Measurements from ENCODE around the gene ZNF544.

ZNF544 gene

GRCh38 chr19:58228585-58229254 lies at the start of gene ZNF544:
Gene ZNF544, plus strand, starts transcription at chr19:58228914. Its CDS starts 15,110 bp downstream, at chr19:58244024.
- DNase-seq (ENCODE audit: low read depth in 2 of 2), result peak; percentile 62 to 68

DNA sequence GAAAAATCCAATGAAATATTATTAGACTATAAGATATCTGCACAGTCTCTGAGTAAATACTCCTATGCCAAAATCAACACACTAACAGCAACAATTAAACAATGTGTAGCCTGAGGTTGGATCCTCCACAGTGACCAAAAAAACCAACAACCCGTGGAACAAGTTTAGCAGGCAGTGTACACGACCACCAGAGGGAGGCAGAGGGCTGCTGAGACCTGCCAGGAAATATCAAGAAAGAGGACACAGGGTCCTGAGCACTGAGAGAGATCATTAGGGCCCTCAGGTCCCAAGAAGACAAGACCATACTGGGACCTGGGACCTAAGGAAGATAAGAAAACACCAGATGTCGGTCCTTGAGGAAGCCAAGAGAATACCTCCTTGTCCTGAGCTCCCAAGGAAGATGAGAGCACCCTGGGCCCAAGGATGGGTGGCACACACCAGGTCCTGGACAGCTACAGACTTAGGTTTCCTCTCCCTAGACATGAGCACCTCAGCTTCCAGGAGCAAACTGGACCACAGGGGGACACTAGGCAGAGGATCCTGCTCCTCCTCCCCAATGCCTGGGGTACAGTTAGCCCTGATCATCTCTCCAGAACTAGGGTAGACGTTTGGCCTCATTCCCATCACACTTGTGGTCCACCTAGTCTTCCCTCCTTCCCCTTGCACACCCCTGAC lies 46.7 kb upstream of the ZNF544 start:
- peak; percentile 20 to 36 for DNase-seq (ENCODE audit: low read depth in 2 of 2)

DNA sequence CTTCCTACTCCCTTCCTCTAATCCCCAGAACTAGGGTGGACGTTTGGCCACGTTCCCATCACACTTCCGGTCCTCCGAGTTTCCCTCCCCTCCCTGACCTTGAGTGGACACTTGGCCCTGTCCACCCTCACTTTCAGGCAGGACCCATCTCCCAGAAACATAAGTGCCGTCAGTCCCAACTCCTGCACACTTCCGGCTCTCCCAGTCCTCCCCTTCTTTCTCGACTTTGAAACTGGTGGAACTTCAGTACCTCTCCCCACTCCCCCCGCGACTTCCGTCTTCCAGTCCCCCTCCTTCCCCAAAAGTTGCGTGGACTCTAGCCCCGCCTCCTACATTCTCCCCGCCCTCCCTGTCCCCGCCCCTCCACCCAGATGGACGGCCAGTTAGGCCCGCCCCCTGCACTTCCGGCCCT lies 46.1 kb upstream of the ZNF544 start:
- DNase-seq (ENCODE audit: low read depth in 2 of 2), result peak; percentile 69 to 78

GRCh38 chr19:58182989-58183816 lies 45.5 kb upstream of the ZNF544 start, which contains the start of gene ZNF274:
Gene ZNF274, plus strand, starts transcription at chr19:58183061. Its CDS starts 905 bp downstream, at chr19:58183966.
- peak; percentile 89 for DNase-seq (ENCODE audit: low read depth in 2 of 2)

DNA sequence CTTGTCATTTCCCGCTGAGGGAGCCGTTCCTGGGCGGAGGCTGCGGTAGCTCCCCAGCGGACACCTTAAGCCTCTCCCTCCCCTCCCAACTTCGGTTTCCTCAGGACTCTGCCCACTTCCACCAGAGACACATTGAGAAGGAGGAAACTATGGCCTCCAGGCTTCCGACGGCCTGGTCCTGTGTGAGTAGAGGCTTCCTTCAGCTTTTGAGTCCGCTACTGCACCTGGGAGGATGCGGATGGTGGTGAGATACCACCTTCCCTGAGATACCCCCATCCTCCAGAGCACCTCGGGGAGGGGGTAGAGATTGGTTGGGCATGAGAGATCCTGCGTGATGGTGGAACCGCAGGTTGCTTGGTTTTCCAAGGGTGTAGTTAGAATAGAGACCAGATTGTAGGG lies 44.9 kb upstream of the ZNF544 start:
- no peak for DNase-seq (ENCODE audit: low read depth in 2 of 2)

DNA sequence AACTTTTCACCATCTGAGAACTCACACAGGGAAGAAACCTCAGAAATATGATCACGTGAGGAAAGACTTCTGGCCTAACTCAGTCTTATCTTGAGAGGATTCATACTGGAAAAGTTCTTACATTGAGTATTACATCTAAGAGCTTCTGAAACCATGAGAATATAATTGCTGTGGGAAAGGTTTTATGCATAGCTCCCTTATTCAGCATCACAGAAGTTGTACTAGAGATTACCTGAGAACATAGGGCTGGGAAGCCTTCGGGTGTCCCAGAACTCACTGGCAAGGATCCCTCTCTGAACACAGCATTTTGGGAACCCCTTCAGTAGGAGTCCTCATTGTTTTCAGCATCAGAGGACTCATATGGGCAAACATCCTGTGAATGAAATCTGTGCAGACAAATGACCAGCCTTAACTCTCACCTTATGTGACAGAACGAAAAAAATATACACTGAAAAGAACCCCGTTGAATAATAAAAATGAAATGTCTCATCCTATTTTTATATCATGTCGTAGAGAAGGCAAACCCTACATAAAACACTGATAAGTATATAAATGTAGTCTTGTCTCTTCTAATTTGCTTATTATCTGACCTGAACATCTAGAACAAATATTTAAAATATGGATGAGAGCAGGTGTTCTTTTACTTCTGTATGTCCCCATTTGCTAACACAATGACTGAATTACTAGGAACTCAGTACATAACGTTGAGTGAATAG lies 31.7 kb upstream of the ZNF544 start:
- no peak for DNase-seq (ENCODE audit: low read depth in 2 of 2)

GRCh38 chr19:58203814-58204475 lies 24.8 kb upstream of the ZNF544 start:
- no peak for DNase-seq (ENCODE audit: low read depth in 2 of 2)

DNA sequence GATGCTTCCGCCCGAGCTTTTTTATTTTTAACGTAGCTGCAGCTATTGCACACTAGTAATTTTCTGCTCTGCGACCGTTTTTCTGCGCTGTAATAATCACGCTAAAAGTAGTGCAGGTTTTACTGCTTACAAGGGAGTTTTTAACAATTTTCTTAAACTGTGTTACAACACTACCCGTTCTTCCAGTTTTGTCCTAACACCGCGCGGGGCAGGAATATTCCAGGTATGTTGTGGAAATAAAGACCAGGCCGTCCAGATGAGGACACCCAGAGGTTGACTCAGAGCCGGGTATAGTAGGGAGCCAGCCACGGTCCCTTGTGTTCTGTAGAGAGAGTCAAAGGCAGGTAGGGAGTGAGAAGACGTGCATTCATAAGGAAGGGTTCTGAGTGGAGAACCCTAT lies 24.1 kb upstream of the ZNF544 start:
- DNase-seq (ENCODE audit: low read depth in 2 of 2), result no peak

DNA sequence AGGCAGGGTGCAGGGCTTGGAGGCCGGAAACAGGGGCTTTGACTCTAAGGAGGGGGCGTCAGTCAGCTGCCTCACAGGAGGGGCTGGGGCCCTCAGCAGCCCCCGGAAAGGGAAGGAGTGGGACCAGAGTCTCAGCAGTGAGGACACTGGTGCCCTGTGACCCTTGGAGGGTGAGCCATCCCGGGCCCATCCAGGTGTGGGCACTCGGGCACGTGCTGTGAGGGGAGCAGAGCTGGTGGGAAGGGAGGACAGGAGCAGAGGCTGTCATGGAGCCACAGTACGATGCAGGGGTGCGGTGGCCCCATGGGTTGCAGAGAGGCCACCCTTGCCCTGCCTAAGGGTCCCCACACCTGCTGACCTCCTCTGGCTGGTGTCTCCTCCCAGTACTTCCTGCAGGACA lies 19.1 kb upstream of the ZNF544 start:
- no peak for DNase-seq (ENCODE audit: low read depth in 2 of 2)

GRCh38 chr19:58212336-58213074 lies 16.2 kb upstream of the ZNF544 start:
- no peak for DNase-seq (ENCODE audit: low read depth in 2 of 2)

- no peak for DNase-seq (ENCODE audit: low read depth in 2 of 2)
These were observed 15.7 kb upstream of the ZNF544 start for GRCh38 chr19:58213075-58213369.

GRCh38 chr19:58217069-58217481 lies 11.6 kb upstream of the ZNF544 start:
- DNase-seq (ENCODE audit: low read depth in 2 of 2), result no peak

DNA sequence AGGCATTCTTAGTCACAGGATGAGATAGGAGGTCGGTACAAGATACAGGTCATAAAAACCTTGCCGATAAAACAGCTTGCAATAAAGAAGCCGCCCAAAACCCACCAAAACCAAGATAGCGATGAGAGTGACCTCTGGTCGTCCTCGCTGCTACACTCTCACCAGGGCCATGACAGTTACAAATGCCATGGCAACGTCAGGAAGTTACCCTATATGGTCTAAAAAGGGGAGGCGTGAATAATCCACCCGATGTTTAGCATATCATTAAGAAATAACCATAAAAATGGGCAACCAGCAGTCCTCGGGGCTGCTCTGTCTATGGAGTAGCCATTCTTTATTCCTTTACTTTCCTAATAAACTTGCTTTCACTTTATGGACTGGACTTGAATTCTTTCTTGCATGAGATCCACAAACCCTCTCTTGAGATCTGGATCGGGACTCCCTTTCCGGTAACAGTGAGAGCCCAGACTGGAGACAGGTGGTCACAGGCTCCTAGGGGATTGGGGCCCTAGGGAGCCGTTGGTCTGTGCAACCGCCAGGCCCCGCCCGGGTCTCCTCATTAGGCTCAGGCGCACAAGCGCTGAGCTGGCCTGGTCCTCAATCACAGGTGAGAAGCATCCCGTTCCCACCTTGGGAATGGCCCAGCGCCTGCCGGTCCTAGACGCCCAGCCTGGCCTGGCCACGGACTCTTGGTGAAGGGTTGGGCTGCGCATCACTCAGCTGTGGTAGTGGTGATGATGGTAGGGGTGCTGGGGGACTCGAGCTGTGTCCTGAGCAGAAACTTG lies 10.9 kb upstream of the ZNF544 start:
- DNase-seq (ENCODE audit: low read depth in 2 of 2), result no peak

DNA sequence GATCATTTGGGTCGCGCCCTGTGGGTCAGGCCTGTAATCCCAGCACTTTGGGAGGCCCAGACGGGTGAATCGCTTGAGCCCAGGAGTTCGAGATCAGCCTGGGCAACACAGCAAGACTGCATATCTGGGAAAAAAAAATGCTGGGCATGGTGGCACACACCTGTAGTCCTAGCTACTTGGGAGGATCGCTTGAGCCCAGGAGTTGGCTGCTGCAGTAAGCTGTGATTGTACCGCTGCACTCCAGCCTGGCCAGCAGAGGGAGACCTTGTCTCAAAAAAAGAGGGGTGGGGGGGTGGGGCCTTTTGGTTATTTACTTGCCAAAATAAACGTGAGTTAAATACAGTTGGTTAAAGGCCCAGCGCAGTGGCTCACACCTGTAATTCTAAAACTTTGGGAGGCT lies 9.8 kb upstream of the ZNF544 start:
- DNase-seq (ENCODE audit: low read depth in 2 of 2), result no peak

DNA sequence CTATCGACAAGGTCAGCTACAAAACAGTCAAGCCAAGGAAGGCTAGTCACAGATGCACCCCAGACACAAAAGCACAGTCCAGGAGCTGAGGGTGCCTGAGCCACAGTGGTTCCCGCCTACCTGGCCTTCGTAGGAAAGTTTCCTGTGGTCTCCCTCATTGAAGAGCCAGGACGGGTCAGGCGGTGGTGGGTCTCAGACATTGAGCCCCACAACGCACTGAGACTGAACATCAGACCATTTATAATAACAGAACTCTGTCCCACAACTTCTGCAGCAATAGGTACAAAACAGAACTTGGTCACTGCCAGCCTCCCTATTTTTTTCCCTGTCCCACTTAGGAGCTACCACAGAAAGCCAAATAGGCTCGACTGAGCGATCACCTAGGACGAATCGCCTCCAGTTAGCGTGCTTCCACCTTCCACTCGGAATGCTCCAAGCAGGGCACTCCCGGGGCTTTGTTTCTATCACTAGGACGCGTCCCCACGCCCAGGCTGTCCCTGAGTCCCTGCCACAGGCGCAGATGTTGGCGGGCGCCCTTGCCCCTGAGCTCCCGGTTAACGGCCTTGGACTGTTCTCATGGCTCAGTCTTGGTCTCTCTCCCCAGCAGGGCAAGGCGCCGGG lies 640 bp upstream of the ZNF544 start:
- no peak for DNase-seq (ENCODE audit: low read depth in 2 of 2)

DNA sequence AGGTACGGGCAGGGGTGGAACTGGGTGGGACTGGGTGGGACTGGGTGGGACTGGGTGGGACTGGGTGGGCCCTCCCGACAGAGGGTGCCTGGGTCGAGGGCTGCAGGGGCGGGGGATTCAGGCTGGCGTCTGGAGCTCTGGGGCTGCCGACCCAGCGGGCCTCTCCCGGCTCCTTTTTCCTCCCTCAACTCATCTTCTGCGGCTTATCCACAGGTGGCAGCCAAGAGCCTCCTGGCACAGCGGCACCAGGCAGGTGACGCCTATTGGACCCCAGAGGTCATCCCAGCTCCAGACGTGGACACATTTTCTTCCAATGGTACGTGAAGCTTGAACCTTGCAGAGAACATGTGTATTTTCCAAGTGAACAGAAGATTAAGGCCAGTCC lies 533 bp downstream of the ZNF544 start:
- DNase-seq (ENCODE audit: low read depth in 2 of 2), result peak in 1 of 2 donors; percentile 7

- DNase-seq (ENCODE audit: low read depth in 2 of 2), result no peak
These were observed 8.6 kb downstream of the ZNF544 start for GRCh38 chr19:58237324-58237723.

DNA sequence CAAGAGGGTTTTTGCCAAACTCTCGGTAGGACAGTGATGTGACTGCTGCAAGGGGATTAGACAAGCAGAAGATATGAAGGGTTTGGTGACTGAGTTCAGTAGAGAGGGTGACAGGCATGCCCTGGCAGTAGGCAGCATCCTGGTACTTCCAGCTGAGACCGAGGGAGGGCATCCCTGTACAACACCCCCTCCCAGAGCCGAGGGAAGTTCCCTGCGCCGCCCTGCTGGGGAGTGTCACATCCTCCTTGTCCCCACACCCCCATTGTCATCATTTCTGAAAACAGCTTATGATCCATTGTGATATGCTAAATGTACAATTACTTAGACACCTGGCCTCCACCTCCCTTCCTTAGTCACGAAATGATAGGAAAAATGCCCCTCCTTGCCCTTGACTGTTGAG lies 14.6 kb downstream of the ZNF544 start:
- DNase-seq (ENCODE audit: low read depth in 2 of 2), result no peak

DNA sequence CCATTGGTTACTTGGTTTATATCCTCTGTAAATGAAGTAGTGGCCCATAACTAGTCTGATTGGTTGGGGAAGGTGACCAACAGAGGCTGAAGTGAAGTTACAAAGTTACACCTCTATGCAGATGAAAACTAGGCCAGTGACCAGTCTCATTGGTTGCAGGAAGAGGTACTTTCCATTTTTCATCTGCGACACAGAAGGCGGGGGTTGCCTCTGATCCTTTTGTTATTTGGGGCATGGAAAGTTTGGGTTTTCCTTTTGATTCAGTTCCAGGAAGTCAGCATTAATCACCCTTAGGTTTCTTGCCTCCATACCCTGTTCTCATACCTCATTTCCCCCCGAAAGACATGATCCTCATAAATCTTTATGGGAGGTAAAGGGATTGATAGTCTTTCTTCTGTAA lies 20.2 kb downstream of the ZNF544 start:
- DNase-seq (ENCODE audit: low read depth in 2 of 2), result no peak

All from stimulated activated CD8-positive, alpha-beta memory T cell treated with anti-CD3 and anti-CD28 coated beads, Interleukin-15, amount 100 ng/mL, for 48 hours (primary cell).